Glutamatergic neuron (in vitro differentiated cells): ENCODE data around the gene HACL1. TPM values are rescaled to one million over a fixed set of nuclear protein-coding genes. Genes with fewer than 3 reads are reported as not detected.
"Not testable (repeated sequence)": the region's sequence is repeated elsewhere in the genome, so short reads cannot be mapped to it uniquely, and the experiment has no call there.

Experiments used
- DNase-seq: peaks from one replicate; pipeline ENCODE4 v3.0.0; 2022
- H3K27ac Mint-ChIP-seq: one replicate; pipeline ENCODE4 v1.8.0; 2020; ENCODE audit warnings: mild to moderate bottlenecking, mixed read lengths, inconsistent platforms; ENCODE audit not compliant: unreplicated experiment
- H3K27me3 Mint-ChIP-seq: one replicate; pipeline ENCODE4 v1.8.0; 2020; ENCODE audit warnings: mild to moderate bottlenecking, moderate library complexity, mixed read lengths, inconsistent platforms; ENCODE audit not compliant: unreplicated experiment
- H3K36me3 Mint-ChIP-seq: one replicate; pipeline ENCODE4 v1.8.0; 2020; ENCODE audit warnings: mild to moderate bottlenecking, mixed read lengths, inconsistent platforms; ENCODE audit not compliant: unreplicated experiment
- H3K4me1 Mint-ChIP-seq: one replicate; pipeline ENCODE4 v1.8.0; 2020; ENCODE audit warnings: mild to moderate bottlenecking, low read depth, mixed read lengths, inconsistent platforms; ENCODE audit not compliant: unreplicated experiment
- H3K4me3 Mint-ChIP-seq: one replicate; pipeline ENCODE4 v1.8.0; 2020; ENCODE audit warnings: mild to moderate bottlenecking, mixed read lengths, inconsistent platforms; ENCODE audit not compliant: unreplicated experiment
- H3K9me3 Mint-ChIP-seq: one replicate; pipeline ENCODE4 v1.8.0; 2020; ENCODE audit warnings: mild to moderate bottlenecking, moderate library complexity, mixed read lengths, inconsistent platforms; ENCODE audit not compliant: unreplicated experiment
- CTCF ChIP-seq: fragments of 200-600 bp; sonication (generic); IDR thresholded peaks from one replicate; pipeline ENCODE4 v1.5.0; 2021; ENCODE audit not compliant: partially characterized antibody, unreplicated experiment
- total RNA-seq: library from RNA; stranded (reverse); fragmentation: NEBNext Ultra II Directional; extraction: Animal tissue kit (Norgen Biotek cat#: 25700); gene quantifications from one replicate; pipeline ENCODE4 v1.2.1, GENCODE V29; 2021; ENCODE audit not compliant: unreplicated experiment

The HACL1 gene
- total RNA-seq, 1 donor from 2014 or later: 19.0 TPM

GRCh38 chr3:15536856-15537255 lies 64.5 kb downstream of the HACL1 start:
- TF ChIP-seq CTCF: no peak
- Mint-ChIP-seq H3K4me1 (peaks cover 22% of the 10 kb centered on the region), H3K27me3 (peaks cover 3% of the 10 kb centered on the region), H3K27ac (no peak overlapping the region), H3K4me3 (no peak overlapping the region), H3K36me3 (no peaks in the 10 kb centered on the region), H3K9me3 (peaks cover 3% of the 10 kb centered on the region)
- no peak for DNase-seq

- no peak for DNase-seq
- Mint-ChIP-seq H3K4me1 (peaks cover 14% of the 10 kb centered on the region), H3K36me3 (no peaks in the 10 kb centered on the region), H3K4me3 (no peak overlapping the region), H3K27ac (no peak overlapping the region), H3K27me3 (peaks cover 3% of the 10 kb centered on the region), H3K9me3 (peaks cover 3% of the 10 kb centered on the region)
- no peak for TF ChIP-seq CTCF
These were observed 65.6 kb downstream of the HACL1 start for GRCh38 chr3:15535732-15536131.

- not testable (repeated sequence) for DNase-seq, H3K9me3 Mint-ChIP-seq, H3K27me3 Mint-ChIP-seq, H3K4me1 Mint-ChIP-seq, H3K27ac Mint-ChIP-seq, H3K36me3 Mint-ChIP-seq, H3K4me3 Mint-ChIP-seq
These were observed 68.8 kb downstream of the HACL1 start for GRCh38 chr3:15532614-15533013.

- H3K27me3 Mint-ChIP-seq: no peaks in the 10 kb centered on the region
- H3K4me1 Mint-ChIP-seq: no peaks in the 10 kb centered on the region
- peaks cover 3% of the 10 kb centered on the region for H3K9me3 Mint-ChIP-seq
- no peak overlapping the region for H3K27ac Mint-ChIP-seq
- no peak for DNase-seq
- no peak for TF ChIP-seq CTCF
- no peak overlapping the region for H3K4me3 Mint-ChIP-seq
- no peaks in the 10 kb centered on the region for H3K36me3 Mint-ChIP-seq
These were observed 70.0 kb downstream of the HACL1 start for GRCh38 chr3:15531346-15531745.

GRCh38 chr3:15528854-15529537 lies 72.4 kb downstream of the HACL1 start:
- no peak for TF ChIP-seq CTCF
- Mint-ChIP-seq H3K9me3 (no peaks in the 10 kb centered on the region), H3K27ac (no peak overlapping the region), H3K36me3 (no peaks in the 10 kb centered on the region), H3K27me3 (no peaks in the 10 kb centered on the region), H3K4me3 (no peak overlapping the region), H3K4me1 (no peaks in the 10 kb centered on the region)
- no peak for DNase-seq
